CD14-positive monocyte (primary cell): Measurements from ENCODE around the gene DPF1. TPM values are rescaled to one million over a fixed set of nuclear protein-coding genes. Genes with fewer than 3 reads are reported as not detected.

Experiments
- DNase-seq, 3 donors: peaks; one replicate each; pipeline ENCODE4 v3.0.0-alpha.2; 2011 to 2022
- H2AFZ ChIP-seq: 2 replicates; pipeline ENCODE4 v1.6.0; 2012; ENCODE audit warnings: mild to moderate bottlenecking, low read depth, low read length, inconsistent platforms; ENCODE audit not compliant: insufficient read depth, poor library complexity, severe bottlenecking
- H3K27ac ChIP-seq, 2 donors: 1 replicate in 1 of 2; 2 replicates in 1 of 2; pipeline ENCODE4 v1.5.1; 2012 to 2013; ENCODE audit warnings: low read length in 2 of 2, control low read depth in 1 of 2, inconsistent platforms in 1 of 2, low read depth in 1 of 2, mild to moderate bottlenecking in 1 of 2
- H3K27me3 ChIP-seq, 2 donors: one replicate each; pipeline versions ENCODE4 v1.6.0 to v1.6.1; 2011 to 2013; ENCODE audit warnings: low read length in 2 of 2; ENCODE audit not compliant: control insufficient read depth in 2 of 2, insufficient read depth in 2 of 2
- H3K36me3 ChIP-seq, 2 donors: replicated peaks in 1 of 2; 1 replicate in 1 of 2; 2 replicates in 1 of 2; pipeline versions ENCODE4 v1.5.1 to v1.6.1; 2012 to 2013; ENCODE audit warnings: low read length in 2 of 2, control low read depth in 1 of 2, inconsistent platforms in 1 of 2, mild to moderate bottlenecking in 1 of 2; ENCODE audit not compliant: insufficient read depth in 2 of 2, control insufficient read depth in 1 of 2
- H3K4me1 ChIP-seq, 2 donors: 1 replicate in 1 of 2; 2 replicates in 1 of 2; pipeline versions ENCODE4 v1.5.1 to v1.6.1; 2012 to 2013; ENCODE audit warnings: low read length in 2 of 2, control low read depth in 1 of 2, inconsistent platforms in 1 of 2, mild to moderate bottlenecking in 1 of 2, moderate library complexity in 1 of 2; ENCODE audit not compliant: insufficient read depth in 2 of 2, control insufficient read depth in 1 of 2
- H3K4me2 ChIP-seq: replicated peaks from 2 replicates; pipeline ENCODE3; 2012; ENCODE audit warnings: low read length, moderate library complexity, mild to moderate bottlenecking; ENCODE audit not compliant: poor library complexity, severe bottlenecking; ENCODE audit errors: extremely low read depth
- H3K4me3 ChIP-seq, 3 experiments: fragments of 200-600 bp in 1 of 3; sonication (generic) in 1 of 3; replicated peaks in 1 of 3; 1 replicate in 2 of 3; 2 replicates in 1 of 3; pipeline ENCODE4 v1.5.1; 2011 to 2013; ENCODE audit warnings: low read length in 3 of 3, mild to moderate bottlenecking in 3 of 3, control low read depth in 2 of 3, low read depth in 2 of 3, inconsistent platforms in 1 of 3, moderate library complexity in 1 of 3
- H3K79me2 ChIP-seq: 2 replicates; pipeline ENCODE4 v1.6.0; 2012; ENCODE audit warnings: mild to moderate bottlenecking, control low read depth, inconsistent platforms, low read length, moderate library complexity; ENCODE audit not compliant: insufficient read depth
- H3K9ac ChIP-seq: 2 replicates; pipeline ENCODE4 v1.6.0; 2017; ENCODE audit warnings: low read length, mild to moderate bottlenecking; ENCODE audit not compliant: insufficient read depth, poor library complexity, severe bottlenecking
- H3K9me3 ChIP-seq, 2 donors: replicated peaks in 1 of 2; 1 replicate in 1 of 2; 2 replicates in 1 of 2; pipeline versions ENCODE4 v1.5.1 to v1.6.1; 2012 to 2013; ENCODE audit warnings: low read length in 2 of 2, control low read depth in 1 of 2; ENCODE audit not compliant: control insufficient read depth in 1 of 2, insufficient read depth in 1 of 2
- H4K20me1 ChIP-seq: 2 replicates; pipeline ENCODE4 v1.6.0; 2012; ENCODE audit warnings: mild to moderate bottlenecking, low read length, control low read depth, moderate library complexity; ENCODE audit not compliant: insufficient read depth
- H3K27ac Mint-ChIP-seq, 7 donors: one replicate each; pipeline ENCODE4 v1.8.0; 2020; ENCODE audit warnings: mild to moderate bottlenecking in 7 of 7, mixed read lengths in 7 of 7, moderate library complexity in 6 of 7, inconsistent platforms in 2 of 7
- H3K27me3 Mint-ChIP-seq, 3 donors: one replicate each; pipeline ENCODE4 v1.8.0; 2021 to 2022; ENCODE audit warnings: low read depth in 3 of 3, mild to moderate bottlenecking in 3 of 3, mixed read lengths in 3 of 3, moderate library complexity in 3 of 3, inconsistent platforms in 1 of 3
- H3K36me3 Mint-ChIP-seq, 2 donors: one replicate each; pipeline ENCODE4 v1.8.0; 2020; ENCODE audit warnings: mixed read lengths in 2 of 2, inconsistent platforms in 1 of 2, mild to moderate bottlenecking in 1 of 2
- H3K4me1 Mint-ChIP-seq: one replicate; pipeline ENCODE4 v1.8.0; 2020; ENCODE audit warnings: mild to moderate bottlenecking, mixed read lengths
- H3K4me3 Mint-ChIP-seq, 2 donors: one replicate each; pipeline ENCODE4 v1.8.0; 2020; ENCODE audit warnings: mild to moderate bottlenecking in 2 of 2, mixed read lengths in 2 of 2, moderate library complexity in 1 of 2
- H3K9me3 Mint-ChIP-seq, 7 donors: one replicate each; pipeline ENCODE4 v1.8.0; 2020 to 2022; ENCODE audit warnings: mixed read lengths in 7 of 7, mild to moderate bottlenecking in 6 of 7, moderate library complexity in 6 of 7, inconsistent platforms in 2 of 7
- CTCF ChIP-seq: fragments of 200-600 bp; IDR thresholded peaks from one replicate; pipeline ENCODE4 v1.8.0; 2022; ENCODE audit warnings: antibody characterized with exemption, mild to moderate bottlenecking
- WGBS: methylation state at CpG from one replicate; pipeline ENCODE4 v1.1.5; 2013; ENCODE audit warnings: missing lambda C conversion rate; ENCODE audit not compliant: insufficient coverage; 5-methylcytosine and 5-hydroxymethylcytosine counted together
- intact Hi-C, 2 donors: fragments of 100-400 bp; cut with micrococcal nuclease; formaldehyde crosslinking; loops; one replicate each; pipeline versions ENCODE4 v1.15.0 to v1.15.1; 2023
- polyA plus RNA-seq, 3 donors: library from polyadenylated mRNA; depleted of rRNA in 1 of 3; unstranded in 2 of 3; stranded (reverse) in 1 of 3; fragments of 300-500 nt in 2 of 3; fragments of >200 nt in 1 of 3; fragmentation: Illumina TruSeq in 2 of 3; gene quantifications; 1 replicate in 2 of 3; 2 replicates in 1 of 3; pipeline ENCODE4 v1.2.3, GENCODE V29; 2012 to 2021

DPF1 gene
- polyA plus RNA-seq, 3 donors = not detected

- Histone ChIP-seq H3K9me3 (no peaks in the 10 kb centered on the region), H3K4me1 (no peaks in the 10 kb centered on the region), H3K27me3 (peaks cover 0 to 32% of the 10 kb centered on the region in 2 donors), H3K4me2 (no peak overlapping the region), H3K79me2 (no peaks in the 10 kb centered on the region), H3K27ac (no peak overlapping the region), H3K36me3 (no peaks in the 10 kb centered on the region), H3K4me3 (no peak overlapping the region), H2AFZ (no peak overlapping the region), H4K20me1 (no peaks in the 10 kb centered on the region), H3K9ac (no peak overlapping the region)
- Mint-ChIP-seq H3K9me3 (peaks cover 0 to 6% (median 1%) of the 10 kb centered on the region in 7 donors), H3K27me3 (peaks cover 44 to 58% (median 53%) of the 10 kb centered on the region in 3 donors), H3K27ac (no peak overlapping the region), H3K4me3 (no peak overlapping the region), H3K36me3 (no peaks in the 10 kb centered on the region), H3K4me1 (peaks cover 5% of the 10 kb centered on the region)
- TF ChIP-seq CTCF = no peak
- no peak for DNase-seq
- intact Hi-C loops = no loop called here
- 100% methylated on average over 2 of the region's 26 CpGs for WGBS
Measured at GRCh38 chr19:38216785-38217641, 7.0 kb downstream of the DPF1 start.

GRCh38 chr19:38213911-38214625 is 10.0 kb downstream of the DPF1 start:
- H3K4me1 Mint-ChIP-seq = peaks cover 16% of the 10 kb centered on the region
- Histone ChIP-seq H3K36me3 (no peaks in the 10 kb centered on the region), H3K9ac (no peak overlapping the region), H3K27ac (no peak overlapping the region), H3K79me2 (no peaks in the 10 kb centered on the region), H4K20me1 (no peaks in the 10 kb centered on the region), H3K4me1 (no peaks in the 10 kb centered on the region), H3K9me3 (peaks cover 0 to 11% of the 10 kb centered on the region in 2 donors), H3K4me3 (no peak overlapping the region), H3K4me2 (no peak overlapping the region), H3K27me3 (peaks cover 20 to 47% of the 10 kb centered on the region in 2 donors), H2AFZ (no peak overlapping the region)
- intact Hi-C loops = no loop called here
- TF ChIP-seq CTCF = no peak
- no peak for DNase-seq
- H3K36me3 Mint-ChIP-seq = peaks cover 0 to 5% of the 10 kb centered on the region in 2 donors
- H3K27ac Mint-ChIP-seq = peak overlapping the region in 1 of 7 donors; percentile 63
- peaks cover 55 to 65% (median 63%) of the 10 kb centered on the region in 3 donors for H3K27me3 Mint-ChIP-seq
- WGBS = 12% methylated on average over 23 of the region's 24 CpGs
- H3K4me3 Mint-ChIP-seq = peak overlapping the region in 1 of 2 donors; percentile 74
- H3K9me3 Mint-ChIP-seq = peaks cover 0 to 13% (median 4%) of the 10 kb centered on the region in 7 donors
